GM23248 (cell line): ENCODE data around the gene CRAT.

Experiments
- EZH2 ChIP-seq: fragments of 200-600 bp; sonication (generic); IDR thresholded peaks from 2 replicates; pipeline ENCODE4 v1.6.1; 2018; ENCODE audit warnings: antibody characterized with exemption, mild to moderate bottlenecking; ENCODE audit not compliant: insufficient read depth, poor library complexity, severe bottlenecking
- EZH2phosphoT487 ChIP-seq: fragments of 200-600 bp; sonication (generic); IDR thresholded peaks from 2 replicates; pipeline ENCODE4 v1.6.1; 2018; ENCODE audit warnings: antibody characterized with exemption, moderate library complexity, mild to moderate bottlenecking, low read depth; ENCODE audit not compliant: insufficient read depth

DNA sequence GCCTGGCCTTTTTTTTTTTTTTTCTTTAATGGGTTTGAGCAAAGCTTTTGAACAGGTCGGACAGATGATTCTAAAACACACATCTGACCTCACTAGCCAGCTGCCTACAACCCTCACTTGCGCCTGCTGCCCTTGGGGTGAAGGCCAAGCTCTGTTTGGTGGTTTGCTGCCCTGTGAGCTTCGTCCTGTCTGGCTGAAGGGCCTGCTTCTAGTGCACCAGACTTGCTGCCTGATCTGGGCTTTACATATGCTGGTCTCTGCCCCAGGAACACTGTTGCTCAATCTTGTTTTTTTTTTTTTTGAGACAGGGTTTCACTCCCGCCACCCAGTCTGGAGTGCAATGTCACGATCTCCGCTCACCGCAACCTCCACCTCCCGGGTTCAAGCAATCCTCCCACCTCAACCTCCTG, 46.1 kb downstream of the CRAT start:
- no peak for TF ChIP-seq EZH2phosphoT487
- no peak for TF ChIP-seq EZH2
